GM18511 (cell line): ENCODE results near the gene SCNN1B.

Experiments
- ATAC-seq: cut with Tn5 transposase; IDR thresholded peaks from one replicate; pipeline ENCODE4 v1.9.1; 2021; ENCODE audit warnings: mild to moderate bottlenecking, moderate library complexity; ENCODE audit not compliant: unreplicated experiment

The SCNN1B gene

GRCh38 chr16:23320693-23321092 lies 18.6 kb downstream of the SCNN1B start:
- no peak for ATAC-seq

GRCh38 chr16:23321206-23321875 lies 19.2 kb downstream of the SCNN1B start:
- no peak for ATAC-seq

- ATAC-seq, result no peak
Measured at GRCh38 chr16:23323224-23324030, 21.3 kb downstream of the SCNN1B start.

- ATAC-seq, result no peak
Measured at GRCh38 chr16:23324727-23325126, 22.6 kb downstream of the SCNN1B start.

GRCh38 chr16:23327836-23328235 lies 25.7 kb downstream of the SCNN1B start:
- no peak for ATAC-seq

- no peak for ATAC-seq
Measured at GRCh38 chr16:23330161-23330560, 28.1 kb downstream of the SCNN1B start.

GRCh38 chr16:23330583-23331249 lies 28.6 kb downstream of the SCNN1B start:
- ATAC-seq, result no peak

- no peak for ATAC-seq
Measured at GRCh38 chr16:23333034-23333579, 31.0 kb downstream of the SCNN1B start.

GRCh38 chr16:23333831-23334456 lies 31.8 kb downstream of the SCNN1B start:
- no peak for ATAC-seq

GRCh38 chr16:23334457-23334853 lies 32.4 kb downstream of the SCNN1B start:
- ATAC-seq, result peak; percentile 57

GRCh38 chr16:23334950-23335349 lies 32.8 kb downstream of the SCNN1B start:
- no peak for ATAC-seq

GRCh38 chr16:23337836-23338550 lies 35.9 kb downstream of the SCNN1B start:
- ATAC-seq, result no peak

GRCh38 chr16:23339787-23340186 lies 37.7 kb downstream of the SCNN1B start:
- no peak for ATAC-seq

- no peak for ATAC-seq
Measured at GRCh38 chr16:23342083-23342640, 40.1 kb downstream of the SCNN1B start.

- ATAC-seq, result no peak
Measured at GRCh38 chr16:23343643-23344612, 41.8 kb downstream of the SCNN1B start.

- no peak for ATAC-seq
Measured at GRCh38 chr16:23345237-23345636, 43.1 kb downstream of the SCNN1B start.

- ATAC-seq, result no peak
Measured at GRCh38 chr16:23348579-23349469, 46.7 kb downstream of the SCNN1B start.

- no peak for ATAC-seq
Measured at GRCh38 chr16:23351360-23351759, 49.3 kb downstream of the SCNN1B start.
